A549 (cell line): ENCODE data around the gene GJB2. TPM values are rescaled to one million over a fixed set of nuclear protein-coding genes. Genes with fewer than 3 reads are reported as not detected.

ENCODE experiments used
- ATAC-seq, 2 experiments: fragments of 200-7000 bp in 1 of 2; fragments of >200 bp in 1 of 2; cut with Nextera tagmentation in 1 of 2; cut with Tn5 transposase in 1 of 2; 3 replicates each; pipeline versions ENCODE4 v1.8.0 to v1.9.1; 2018 to 2020; ENCODE audit warnings: mild to moderate bottlenecking in 1 of 2, moderate library complexity in 1 of 2
- CTCF ChIA-PET: fragments of 300-600 bp; sonication (Branson Sonifier 250); formaldehyde crosslinking; extraction: SDS; loops from one replicate; lab custom pipeline; 2021; ENCODE audit warnings: antibody characterized with exemption, inconsistent platforms; lab: Yijun Ruan, JAX
- POLR2A ChIA-PET: fragments of 350-600 bp; formaldehyde crosslinking; extraction: SDS; loops from one replicate; lab custom pipeline; 2021; ENCODE audit warnings: antibody characterized with exemption, inconsistent platforms; lab: Yijun Ruan, JAX
- DNase-seq, 2 experiments: peaks; one replicate each; pipeline versions ENCODE4 v3.0.0 to v3.0.0-alpha.2; 2011 to 2016; ENCODE audit warnings: low read depth in 1 of 2, low spot score in 1 of 2
- FAIRE-seq: peaks from 2 replicates; lab custom pipeline; 2011; peaks lifted over from hg19 to GRCh38; lab: Jason Lieb, UNC
- H3K27ac ChIP-seq, 2 experiments: fragments of >200 bp; sonication (Bioruptor Twin); formaldehyde crosslinking; 3 replicates each; pipeline ENCODE4 v1.5.1; 2016 to 2017
- H3K4me1 ChIP-seq: fragments of >200 bp; sonication (Bioruptor Twin); formaldehyde crosslinking; 3 replicates; pipeline ENCODE4 v1.6.1; 2016
- H3K4me2 ChIP-seq: fragments of >200 bp; sonication (Bioruptor Twin); formaldehyde crosslinking; 3 replicates; pipeline ENCODE4 v1.6.1; 2016
- H3K4me3 ChIP-seq: fragments of >200 bp; sonication (Bioruptor Twin); formaldehyde crosslinking; 3 replicates; pipeline ENCODE4 v1.5.1; 2016
- H3K9me3 ChIP-seq: fragments of >200 bp; sonication (Bioruptor Twin); formaldehyde crosslinking; 3 replicates; pipeline ENCODE4 v1.6.1; 2016
- CHD2 ChIP-seq: fragments of 150-350 bp; IDR thresholded peaks from 2 replicates; pipeline ENCODE4 v1.6.1; 2014; ENCODE audit warnings: low read length; ENCODE audit not compliant: partially characterized antibody
- CHD4 ChIP-seq: fragments of 200-600 bp; sonication (generic); IDR thresholded peaks from 2 replicates; pipeline ENCODE4 v1.6.1; 2016; ENCODE audit warnings: antibody characterized with exemption, mild to moderate bottlenecking, borderline replicate concordance
- EP300 ChIP-seq, 2 experiments: fragments of >200 bp; sonication (Bioruptor Twin); formaldehyde crosslinking; IDR thresholded peaks; 2 replicates in 1 of 2; 3 replicates in 1 of 2; pipeline ENCODE4 v1.6.1; 2016 to 2017
- ESRRA ChIP-seq: fragments of 150-350 bp; IDR thresholded peaks from 2 replicates; pipeline ENCODE4 v1.6.1; 2014; ENCODE audit warnings: mild to moderate bottlenecking, low read length, borderline replicate concordance
- FOSB ChIP-seq: fragments of 250-450 bp; sonication (Bioruptor Pico); IDR thresholded peaks from 2 replicates; pipeline ENCODE4 v1.5.0; 2020; ENCODE audit warnings: mild to moderate bottlenecking, moderate library complexity
- FOSL2 ChIP-seq, 2 experiments: fragments of 450-650 bp in 1 of 2; fragments of >200 bp in 1 of 2; sonication (Bioruptor Twin) in 1 of 2; formaldehyde crosslinking; IDR thresholded peaks; 2 replicates each; pipeline versions ENCODE4 v1.5.0 to v1.6.1; 2016 to 2020; ENCODE audit warnings: mild to moderate bottlenecking in 1 of 2, moderate library complexity in 1 of 2
- HOXA7 ChIP-seq: fragments of 250-450 bp; sonication (Bioruptor Pico); IDR thresholded peaks from 2 replicates; pipeline ENCODE4 v1.5.0; 2020; ENCODE audit warnings: mild to moderate bottlenecking, moderate library complexity
- HOXB5 ChIP-seq: fragments of 250-450 bp; sonication (Bioruptor Pico); IDR thresholded peaks from 2 replicates; pipeline ENCODE4 v1.5.0; 2020; ENCODE audit warnings: mild to moderate bottlenecking, moderate library complexity
- JUNB ChIP-seq: fragments of >200 bp; sonication (Bioruptor Twin); formaldehyde crosslinking; IDR thresholded peaks from 2 replicates; pipeline ENCODE4 v1.6.1; 2016
- KDM1A ChIP-seq: fragments of 200-600 bp; sonication (generic); IDR thresholded peaks from 2 replicates; pipeline ENCODE4 v1.6.1; 2016; ENCODE audit warnings: low read depth, mild to moderate bottlenecking
- KDM5A ChIP-seq: fragments of 200-600 bp; sonication (generic); IDR thresholded peaks from 2 replicates; pipeline ENCODE4 v1.6.1; 2016; ENCODE audit warnings: antibody characterized with exemption, mild to moderate bottlenecking
- MAFK ChIP-seq: fragments of 450-650 bp; IDR thresholded peaks from 2 replicates; pipeline ENCODE4 v1.6.1; 2014; ENCODE audit not compliant: partially characterized antibody
- MAZ ChIP-seq: fragments of 150-350 bp; IDR thresholded peaks from 2 replicates; pipeline ENCODE4 v1.6.1; 2014; ENCODE audit warnings: antibody characterized with exemption, low read depth, low read length, borderline replicate concordance
- MYC ChIP-seq: IDR thresholded peaks from 2 replicates; pipeline ENCODE4 v1.6.1; 2012; ENCODE audit warnings: mild to moderate bottlenecking, inconsistent platforms, low read length, improper control_type of control experiment, borderline replicate concordance
- NFE2L2 ChIP-seq: fragments of 150-350 bp; conservative IDR thresholded peaks from 2 replicates; pipeline ENCODE4 v1.6.1; 2014; ENCODE audit warnings: low read length
- NPAS2 ChIP-seq: fragments of 250-450 bp; sonication (Bioruptor Pico); IDR thresholded peaks from 2 replicates; pipeline ENCODE4 v1.8.0; 2022; ENCODE audit warnings: mild to moderate bottlenecking, moderate library complexity, borderline replicate concordance
- RCOR1 ChIP-seq: fragments of 150-350 bp; IDR thresholded peaks from 2 replicates; pipeline ENCODE4 v1.6.1; 2014; ENCODE audit warnings: antibody characterized with exemption, low read length, low read depth
- RNF2 ChIP-seq: fragments of 200-600 bp; sonication (generic); IDR thresholded peaks from 2 replicates; pipeline ENCODE4 v1.6.1; 2016; ENCODE audit warnings: low read depth, mild to moderate bottlenecking, antibody characterized with exemption, moderate library complexity, borderline replicate concordance
- TFCP2L1 ChIP-seq: fragments of 250-450 bp; sonication (Bioruptor Pico); IDR thresholded peaks from 2 replicates; pipeline ENCODE4 v1.5.0; 2021; ENCODE audit warnings: mild to moderate bottlenecking
- TP53 ChIP-seq: fragments of 250-450 bp; sonication (Bioruptor Pico); IDR thresholded peaks from 2 replicates; pipeline ENCODE4 v1.5.0; 2021; ENCODE audit warnings: mild to moderate bottlenecking, moderate library complexity
- ZFP36 ChIP-seq: fragments of 450-650 bp; IDR thresholded peaks from 2 replicates; pipeline ENCODE4 v1.6.1; 2014; ENCODE audit warnings: borderline replicate concordance; ENCODE audit not compliant: partially characterized antibody
- ZNF302 ChIP-seq: fragments of 250-450 bp; sonication (Bioruptor Pico); IDR thresholded peaks from 2 replicates; pipeline ENCODE4 v1.9.0; 2021; ENCODE audit warnings: inconsistent platforms, mild to moderate bottlenecking, moderate library complexity
- ZSCAN20 ChIP-seq: fragments of 250-450 bp; sonication (Bioruptor Pico); IDR thresholded peaks from 2 replicates; pipeline ENCODE4 v1.8.0; 2022; ENCODE audit warnings: mild to moderate bottlenecking, moderate library complexity
- WGBS: methylation state at CpG from one replicate; pipeline ENCODE4 v1.1.6; 2017; ENCODE audit errors: missing lambda C conversion rate; 5-methylcytosine and 5-hydroxymethylcytosine counted together
- polyA plus RNA-seq, 4 experiments: library from polyadenylated mRNA; depleted of rRNA in 3 of 4; stranded (reverse); fragments of >200 nt; fragmentation: RNase III in 1 of 4; extraction: RNeasy Plus Mini Kit Qiagen cat#74134 plus additional on column Dnase treatment in 1 of 4; gene quantifications; 2 replicates in 3 of 4; 3 replicates in 1 of 4; pipeline ENCODE4 v1.2.3, GENCODE V29; 2011 to 2017
- TF ChIP-seq, protein P1 (sequence below): IDR thresholded peaks from 2 replicates; pipeline ENCODE4 v1.6.1; 2012; ENCODE audit warnings: low read depth, borderline replicate concordance
- TF ChIP-seq, protein P2 (sequence below): fragments of 250-450 bp; sonication (Bioruptor Pico); IDR thresholded peaks from 2 replicates; pipeline ENCODE4 v1.5.0; 2021; ENCODE audit warnings: mild to moderate bottlenecking, moderate library complexity, borderline replicate concordance
- TF ChIP-seq, protein P3 (sequence below): IDR thresholded peaks from 2 replicates; pipeline ENCODE4 v1.6.1; 2012

The GJB2 gene
- polyA plus RNA-seq, 2 of the 4 experiments (the other 2 are of a cell fraction) = 0.40 to 0.66 TPM

DNA sequence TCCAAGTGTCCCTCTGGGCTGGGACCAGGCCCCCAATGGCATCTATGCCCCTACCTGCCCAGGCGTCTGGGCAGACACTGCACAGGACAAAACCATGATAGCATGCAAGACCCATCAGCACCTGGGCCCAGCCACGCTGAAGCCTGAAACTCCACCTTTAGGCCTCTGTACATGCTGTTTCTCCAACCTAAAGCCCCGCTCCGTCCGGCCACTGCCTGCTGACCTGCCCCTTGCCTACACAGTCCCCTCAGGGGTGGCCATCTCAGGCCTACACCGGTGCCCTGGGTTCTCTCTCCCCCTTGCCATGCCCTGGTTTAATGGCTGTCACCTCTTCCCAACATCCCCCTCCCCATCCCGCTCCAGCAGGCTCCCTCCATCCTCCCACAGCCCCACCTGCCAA lies 47.2 kb downstream of the GJB2 start:
- CTCF ChIA-PET = no interaction called here
- no peaks in the 10 kb centered on the region for H3K9me3 ChIP-seq
- ATAC-seq (no peak), DNase-seq (no peak), FAIRE-seq (no peak)
- POLR2A ChIA-PET = no interaction called here
- TF ChIP-seq NFE2L2 (no peak), TFCP2L1 (no peak), ZNF302 (CRISPR knock-in tag) (no peak), ZSCAN20 (CRISPR knock-in tag) (no peak), ESRRA (no peak), FOSB (CRISPR knock-in tag) (no peak), TP53 (CRISPR knock-in tag) (no peak), CHD4 (no peak)
- TF ChIP-seq, protein P1, sequence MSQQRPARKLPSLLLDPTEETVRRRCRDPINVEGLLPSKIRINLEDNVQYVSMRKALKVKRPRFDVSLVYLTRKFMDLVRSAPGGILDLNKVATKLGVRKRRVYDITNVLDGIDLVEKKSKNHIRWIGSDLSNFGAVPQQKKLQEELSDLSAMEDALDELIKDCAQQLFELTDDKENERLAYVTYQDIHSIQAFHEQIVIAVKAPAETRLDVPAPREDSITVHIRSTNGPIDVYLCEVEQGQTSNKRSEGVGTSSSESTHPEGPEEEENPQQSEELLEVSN = no peak
- TF ChIP-seq, protein P2, sequence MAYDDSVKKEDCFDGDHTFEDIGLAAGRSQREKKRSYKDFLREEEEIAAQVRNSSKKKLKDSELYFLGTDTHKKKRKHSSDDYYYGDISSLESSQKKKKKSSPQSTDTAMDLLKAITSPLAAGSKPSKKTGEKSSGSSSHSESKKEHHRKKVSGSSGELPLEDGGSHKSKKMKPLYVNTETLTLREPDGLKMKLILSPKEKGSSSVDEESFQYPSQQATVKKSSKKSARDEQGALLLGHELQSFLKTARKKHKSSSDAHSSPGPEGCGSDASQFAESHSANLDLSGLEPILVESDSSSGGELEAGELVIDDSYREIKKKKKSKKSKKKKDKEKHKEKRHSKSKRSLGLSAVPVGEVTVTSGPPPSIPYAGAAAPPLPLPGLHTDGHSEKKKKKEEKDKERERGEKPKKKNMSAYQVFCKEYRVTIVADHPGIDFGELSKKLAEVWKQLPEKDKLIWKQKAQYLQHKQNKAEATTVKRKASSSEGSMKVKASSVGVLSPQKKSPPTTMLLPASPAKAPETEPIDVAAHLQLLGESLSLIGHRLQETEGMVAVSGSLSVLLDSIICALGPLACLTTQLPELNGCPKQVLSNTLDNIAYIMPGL = no peak
- no peaks in the 10 kb centered on the region for H3K4me1 ChIP-seq
- 46% methylated on average over 6 of the region's 7 CpGs for WGBS
- no peak overlapping the region for H3K27ac ChIP-seq
- H3K4me3 ChIP-seq = no peak overlapping the region
- H3K4me2 ChIP-seq = no peak overlapping the region

DNA sequence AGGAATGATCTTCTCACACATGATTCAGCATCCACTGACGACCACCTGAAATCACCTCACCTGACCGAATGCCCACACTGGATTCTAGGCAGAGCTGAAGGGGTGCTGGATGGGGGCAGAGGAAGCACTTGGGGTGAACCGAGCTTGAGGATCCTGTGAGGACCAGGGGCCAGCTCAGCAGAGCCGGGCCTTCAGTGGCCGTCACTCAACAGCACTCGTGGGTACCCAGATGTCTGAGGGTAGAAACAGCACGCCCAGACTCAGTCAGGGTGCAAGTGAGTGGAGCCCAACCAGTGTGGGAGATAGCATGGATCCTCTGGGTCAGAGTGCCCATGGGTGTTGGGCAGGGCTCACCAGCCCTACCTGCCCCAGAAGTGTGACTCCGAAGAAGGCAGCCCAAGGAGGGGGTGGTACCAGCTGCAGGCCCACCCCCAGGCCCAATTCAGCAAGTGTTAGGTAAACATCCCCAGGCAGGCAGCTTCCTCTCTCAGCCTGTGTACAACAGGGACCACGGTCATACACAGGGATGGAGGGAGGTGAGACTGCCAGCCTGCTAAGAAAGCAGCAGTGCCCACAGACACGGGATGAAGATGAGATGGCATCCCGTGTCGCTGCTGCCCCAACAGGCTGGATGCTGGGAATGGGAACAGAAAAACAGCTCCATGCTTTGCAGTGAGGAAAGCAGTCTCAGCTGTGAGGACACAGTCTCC lies 48.4 kb downstream of the GJB2 start:
- WGBS = 57% methylated on average over 12 of the region's 12 CpGs
- no peak overlapping the region for H3K27ac ChIP-seq
- POLR2A ChIA-PET = no interaction called here
- H3K4me2 ChIP-seq = no peak overlapping the region
- FAIRE-seq (no peak), DNase-seq (no peak), ATAC-seq (no peak)
- TF ChIP-seq MAFK = no peak
- no peak for TF ChIP-seq ZFP36
- no peak for TF ChIP-seq HOXB5
- no peak for TF ChIP-seq FOSB (CRISPR knock-in tag)
- no peak for TF ChIP-seq TP53 (CRISPR knock-in tag)
- no peak for TF ChIP-seq KDM1A
- no peak for TF ChIP-seq FOSL2 (IDR thresholded peaks at IDR 0.05)
- TF ChIP-seq FOSL2 (CRISPR knock-in tag; IDR thresholded peaks at IDR 0.05) = no peak
- no peak for TF ChIP-seq RNF2
- TF ChIP-seq NPAS2 (CRISPR knock-in tag) = no peak
- no peak for TF ChIP-seq HOXA7
- no peak for TF ChIP-seq NFE2L2
- TF ChIP-seq EP300 (IDR thresholded peaks at IDR 0.05) = no peak
- no peak for TF ChIP-seq JUNB
- TF ChIP-seq ZNF302 (CRISPR knock-in tag) = no peak
- TF ChIP-seq RCOR1 = no peak
- TF ChIP-seq MYC = no peak
- TF ChIP-seq MAZ = no peak
- TF ChIP-seq KDM5A = no peak
- TF ChIP-seq CHD2 = no peak
- TF ChIP-seq, protein P3, sequence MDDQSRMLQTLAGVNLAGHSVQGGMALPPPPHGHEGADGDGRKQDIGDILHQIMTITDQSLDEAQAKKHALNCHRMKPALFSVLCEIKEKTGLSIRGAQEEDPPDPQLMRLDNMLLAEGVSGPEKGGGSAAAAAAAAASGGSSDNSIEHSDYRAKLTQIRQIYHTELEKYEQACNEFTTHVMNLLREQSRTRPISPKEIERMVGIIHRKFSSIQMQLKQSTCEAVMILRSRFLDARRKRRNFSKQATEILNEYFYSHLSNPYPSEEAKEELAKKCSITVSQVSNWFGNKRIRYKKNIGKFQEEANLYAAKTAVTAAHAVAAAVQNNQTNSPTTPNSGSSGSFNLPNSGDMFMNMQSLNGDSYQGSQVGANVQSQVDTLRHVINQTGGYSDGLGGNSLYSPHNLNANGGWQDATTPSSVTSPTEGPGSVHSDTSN = no peak
- H3K4me1 ChIP-seq = no peaks in the 10 kb centered on the region
- H3K9me3 ChIP-seq = no peaks in the 10 kb centered on the region
- CTCF ChIA-PET = interaction anchor here (0.5 to 1.7 kb wide), 4 partner anchors 10 to 20 kb away, joined by 3 to 5 read pairs (median 4); no protein-coding TSS in a partner anchor
- H3K4me3 ChIP-seq = no peak overlapping the region
